Tibial nerve (tissue), 4 donors: ENCODE results near the gene CAPN15. TPM values are rescaled to one million over a fixed set of nuclear protein-coding genes. Genes with fewer than 3 reads are reported as not detected.

Experiments
- DNase-seq, 2 donors: peaks; one replicate each; pipeline ENCODE4 v3.0.0-alpha.2; 2019; ENCODE audit warnings: low spot score in 2 of 2
- H3K27ac ChIP-seq, 4 donors: fragments of 200-600 bp; sonication (generic) in 3 of 4; one replicate each; pipeline ENCODE4 v1.5.1; 2017 to 2019; ENCODE audit warnings: mild to moderate bottlenecking in 1 of 4
- H3K27me3 ChIP-seq, 2 donors: fragments of 200-600 bp; sonication (generic) in 1 of 2; one replicate each; pipeline versions ENCODE4 v1.5.1 to v1.6.0; 2017 to 2019
- H3K36me3 ChIP-seq, 3 donors: fragments of 200-600 bp; sonication (generic); one replicate each; pipeline ENCODE4 v1.5.1; 2018 to 2019
- H3K4me1 ChIP-seq, 4 donors: fragments of 200-600 bp; sonication (generic) in 3 of 4; one replicate each; pipeline ENCODE4 v1.5.1; 2017 to 2019
- H3K4me3 ChIP-seq, 4 donors: fragments of 200-600 bp; sonication (generic) in 3 of 4; one replicate each; pipeline ENCODE4 v1.5.1; 2017 to 2019; ENCODE audit warnings: mild to moderate bottlenecking in 1 of 4, moderate library complexity in 1 of 4
- H3K9me3 ChIP-seq, 4 donors: fragments of 200-600 bp; sonication (generic) in 3 of 4; one replicate each; pipeline ENCODE4 v1.5.1; 2017 to 2019
- EP300 ChIP-seq, 2 donors: sonication (generic); formaldehyde crosslinking; IDR thresholded peaks; one replicate each; pipeline ENCODE4 v1.6.1; 2017; ENCODE audit warnings: antibody characterized with exemption in 2 of 2, mild to moderate bottlenecking in 1 of 2
- POLR2A ChIP-seq, 2 donors: fragments of 450-650 bp; IDR thresholded peaks; one replicate each; pipeline ENCODE4 v1.6.1; 2017; ENCODE audit warnings: antibody characterized with exemption in 2 of 2, mild to moderate bottlenecking in 2 of 2, moderate library complexity in 2 of 2
- WGBS, 2 donors: methylation state at CpG; one replicate each; pipeline ENCODE4 v1.1.5; 2018; 5-methylcytosine and 5-hydroxymethylcytosine counted together
- total RNA-seq, 4 donors: library from RNA; depleted of rRNA; stranded (reverse); fragments of >200 nt; gene quantifications; one replicate each; pipeline ENCODE4 v1.1.0, GENCODE V29; 2016
- TF ChIP-seq, protein P1 (sequence below), 5 experiments: fragments of 200-600 bp in 3 of 5; fragments of 450-650 bp in 2 of 5; sonication (generic) in 3 of 5; IDR thresholded peaks; one replicate each; pipeline ENCODE4 v1.5.1; 2016 to 2019; ENCODE audit warnings: antibody characterized with exemption in 5 of 5, mild to moderate bottlenecking in 3 of 5, moderate library complexity in 2 of 5

The CAPN15 gene
- total RNA-seq, 4 donors from 2014 or later: 19.0 to 91.5 (median 52.5) TPM

- TF ChIP-seq POLR2A (IDR thresholded peaks at IDR 0.05) (no peak), EP300 (IDR thresholded peaks at IDR 0.05) (no peak)
- TF ChIP-seq, protein P1, sequence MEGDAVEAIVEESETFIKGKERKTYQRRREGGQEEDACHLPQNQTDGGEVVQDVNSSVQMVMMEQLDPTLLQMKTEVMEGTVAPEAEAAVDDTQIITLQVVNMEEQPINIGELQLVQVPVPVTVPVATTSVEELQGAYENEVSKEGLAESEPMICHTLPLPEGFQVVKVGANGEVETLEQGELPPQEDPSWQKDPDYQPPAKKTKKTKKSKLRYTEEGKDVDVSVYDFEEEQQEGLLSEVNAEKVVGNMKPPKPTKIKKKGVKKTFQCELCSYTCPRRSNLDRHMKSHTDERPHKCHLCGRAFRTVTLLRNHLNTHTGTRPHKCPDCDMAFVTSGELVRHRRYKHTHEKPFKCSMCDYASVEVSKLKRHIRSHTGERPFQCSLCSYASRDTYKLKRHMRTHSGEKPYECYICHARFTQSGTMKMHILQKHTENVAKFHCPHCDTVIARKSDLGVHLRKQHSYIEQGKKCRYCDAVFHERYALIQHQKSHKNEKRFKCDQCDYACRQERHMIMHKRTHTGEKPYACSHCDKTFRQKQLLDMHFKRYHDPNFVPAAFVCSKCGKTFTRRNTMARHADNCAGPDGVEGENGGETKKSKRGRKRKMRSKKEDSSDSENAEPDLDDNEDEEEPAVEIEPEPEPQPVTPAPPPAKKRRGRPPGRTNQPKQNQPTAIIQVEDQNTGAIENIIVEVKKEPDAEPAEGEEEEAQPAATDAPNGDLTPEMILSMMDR (IDR thresholded peaks at IDR 0.05): no peak
- no peak overlapping the region for H3K4me3 ChIP-seq
- no peaks in the 10 kb centered on the region for H3K4me1 ChIP-seq
- WGBS, 2 donors: 93 to 94% methylated on average over 18 of the region's 19 CpGs
- no peak overlapping the region for H3K27ac ChIP-seq
- H3K27me3 ChIP-seq: no peaks in the 10 kb centered on the region
- no peaks in the 10 kb centered on the region for H3K9me3 ChIP-seq
- H3K36me3 ChIP-seq: peaks cover 0 to 73% (median 0%) of the 10 kb centered on the region in 3 donors
- no peak for DNase-seq
These were observed 8.1 kb upstream of the CAPN15 start for GRCh38 chr16:519425-519824.

GRCh38 chr16:519841-520687 is 7.4 kb upstream of the CAPN15 start:
- H3K36me3 ChIP-seq: peaks cover 0 to 67% (median 0%) of the 10 kb centered on the region in 3 donors
- no peaks in the 10 kb centered on the region for H3K27me3 ChIP-seq
- DNase-seq: no peak
- WGBS, 2 donors: 91 to 93% methylated on average over 27 to 28 of the region's 35 CpGs
- no peak overlapping the region for H3K4me3 ChIP-seq
- TF ChIP-seq, protein P1 (IDR thresholded peaks at IDR 0.05): no peak
- no peak for TF ChIP-seq POLR2A (IDR thresholded peaks at IDR 0.05)
- no peak for TF ChIP-seq EP300 (IDR thresholded peaks at IDR 0.05)
- no peak overlapping the region for H3K27ac ChIP-seq
- peaks cover 0 to 3% (median under 1%) of the 10 kb centered on the region in 4 donors for H3K4me1 ChIP-seq
- H3K9me3 ChIP-seq: no peaks in the 10 kb centered on the region

GRCh38 chr16:520847-521246 is 6.7 kb upstream of the CAPN15 start:
- WGBS, 2 donors: 93 to 94% methylated on average over 12 to 13 of the region's 13 CpGs
- no peak for DNase-seq
- no peak overlapping the region for H3K27ac ChIP-seq
- H3K36me3 ChIP-seq: peaks cover 0 to 59% (median 0%) of the 10 kb centered on the region in 3 donors
- no peaks in the 10 kb centered on the region for H3K9me3 ChIP-seq
- no peak for TF ChIP-seq EP300 (IDR thresholded peaks at IDR 0.05)
- no peak for TF ChIP-seq POLR2A (IDR thresholded peaks at IDR 0.05)
- TF ChIP-seq, protein P1 (IDR thresholded peaks at IDR 0.05): no peak
- H3K27me3 ChIP-seq: no peaks in the 10 kb centered on the region
- H3K4me1 ChIP-seq: peaks cover 0 to 11% (median 7%) of the 10 kb centered on the region in 4 donors
- H3K4me3 ChIP-seq: no peak overlapping the region

- H3K27me3 ChIP-seq: no peaks in the 10 kb centered on the region
- DNase-seq: no peak
- H3K9me3 ChIP-seq: no peaks in the 10 kb centered on the region
- H3K4me1 ChIP-seq: peaks cover 0 to 18% (median 15%) of the 10 kb centered on the region in 4 donors
- TF ChIP-seq EP300 (IDR thresholded peaks at IDR 0.05): no peak
- TF ChIP-seq, protein P1 (IDR thresholded peaks at IDR 0.05): peak in 1 of 5 experiments; percentile 7
- H3K27ac ChIP-seq: no peak overlapping the region
- H3K36me3 ChIP-seq: peaks cover 0 to 52% (median 0%) of the 10 kb centered on the region in 3 donors
- no peak overlapping the region for H3K4me3 ChIP-seq
- 75 to 79% methylated on average over 29 to 32 of the region's 34 CpGs for WGBS, 2 donors
These were observed 5.9 kb upstream of the CAPN15 start for GRCh38 chr16:521381-522210.
